Neuron (in vitro differentiated cells): ENCODE data around the gene ZNF117.

ENCODE experiments used
- H2AFZ ChIP-seq: one replicate; pipeline ENCODE4 v1.6.1; 2013; ENCODE audit warnings: low read depth, mild to moderate bottlenecking, inconsistent platforms, low read length, moderate library complexity
- H3K27me3 ChIP-seq: one replicate; pipeline ENCODE4 v1.6.1; 2013; ENCODE audit warnings: low read length; ENCODE audit not compliant: insufficient read depth
- H3K36me3 ChIP-seq: one replicate; pipeline ENCODE4 v1.6.1; 2013; ENCODE audit warnings: low read length; ENCODE audit not compliant: insufficient read depth
- H3K4me1 ChIP-seq: one replicate; pipeline ENCODE4 v1.6.1; 2013; ENCODE audit warnings: low read length; ENCODE audit not compliant: insufficient read depth
- H3K4me3 ChIP-seq: 2 replicates; pipeline ENCODE4 v1.5.1; 2013; ENCODE audit warnings: mild to moderate bottlenecking, low read length, moderate library complexity
- H3K9me3 ChIP-seq: one replicate; pipeline ENCODE4 v1.6.1; 2013; ENCODE audit warnings: low read length

Gene ZNF117

DNA sequence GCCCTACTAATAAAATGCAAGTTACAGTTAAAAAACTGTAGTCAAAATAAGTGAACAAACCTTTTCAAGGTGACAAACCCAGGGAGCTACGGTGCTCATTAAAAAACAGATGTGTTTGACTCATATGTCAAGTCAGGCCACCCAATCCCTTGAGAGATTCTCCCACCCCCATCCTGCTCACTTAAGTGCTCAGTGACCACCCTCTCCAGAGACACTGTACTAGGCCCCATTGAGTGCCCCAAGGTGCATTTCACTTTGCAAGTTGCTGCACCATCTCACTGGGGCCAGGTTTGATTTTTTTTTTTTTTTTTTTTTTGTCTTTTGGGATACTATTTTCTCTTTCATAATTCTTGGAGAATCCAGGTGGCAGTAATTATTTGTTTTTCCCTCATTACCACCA is 13.7 kb upstream of the ZNF117 start:
- no peaks in the 10 kb centered on the region for H3K27me3 ChIP-seq
- H3K4me1 ChIP-seq: peaks cover 10% of the 10 kb centered on the region
- H3K4me3 ChIP-seq: no peak overlapping the region
- peaks cover 28% of the 10 kb centered on the region for H3K9me3 ChIP-seq
- peaks cover 30% of the 10 kb centered on the region for H3K36me3 ChIP-seq
- H2AFZ ChIP-seq: no peak overlapping the region

DNA sequence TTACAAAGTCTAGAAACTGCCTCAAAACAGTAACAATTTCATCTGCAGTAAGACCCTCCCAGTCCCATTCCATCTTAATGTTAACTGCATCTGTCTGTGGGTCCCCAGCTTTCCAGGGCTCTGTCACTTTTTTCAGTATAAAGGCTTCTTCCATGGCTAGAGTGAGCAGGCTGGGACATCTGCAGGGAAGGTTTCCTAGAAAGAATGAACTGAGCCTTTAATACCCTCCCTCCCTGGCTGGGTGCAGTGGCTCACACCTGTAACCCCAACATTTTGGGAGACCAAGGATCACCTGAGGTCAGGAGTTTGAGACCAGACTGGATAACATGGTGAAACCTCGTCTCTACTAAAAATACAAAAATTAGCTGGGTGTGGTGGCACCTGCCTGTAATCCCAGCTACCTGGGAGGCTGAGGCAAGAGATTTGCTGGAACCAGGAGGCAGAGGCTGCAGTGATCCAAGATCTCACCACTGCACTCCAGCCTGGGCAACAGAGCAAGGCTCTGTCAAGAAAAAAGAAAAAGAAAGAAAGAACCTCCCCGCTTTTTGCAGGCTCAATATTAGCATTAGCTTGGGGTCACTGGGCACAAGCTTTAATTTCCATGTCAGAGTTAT is 12.2 kb upstream of the ZNF117 start:
- Histone ChIP-seq H3K4me1 (peaks cover 10% of the 10 kb centered on the region), H2AFZ (no peak overlapping the region), H3K27me3 (no peaks in the 10 kb centered on the region), H3K9me3 (peaks cover 42% of the 10 kb centered on the region), H3K36me3 (peaks cover 44% of the 10 kb centered on the region), H3K4me3 (no peak overlapping the region)

DNA sequence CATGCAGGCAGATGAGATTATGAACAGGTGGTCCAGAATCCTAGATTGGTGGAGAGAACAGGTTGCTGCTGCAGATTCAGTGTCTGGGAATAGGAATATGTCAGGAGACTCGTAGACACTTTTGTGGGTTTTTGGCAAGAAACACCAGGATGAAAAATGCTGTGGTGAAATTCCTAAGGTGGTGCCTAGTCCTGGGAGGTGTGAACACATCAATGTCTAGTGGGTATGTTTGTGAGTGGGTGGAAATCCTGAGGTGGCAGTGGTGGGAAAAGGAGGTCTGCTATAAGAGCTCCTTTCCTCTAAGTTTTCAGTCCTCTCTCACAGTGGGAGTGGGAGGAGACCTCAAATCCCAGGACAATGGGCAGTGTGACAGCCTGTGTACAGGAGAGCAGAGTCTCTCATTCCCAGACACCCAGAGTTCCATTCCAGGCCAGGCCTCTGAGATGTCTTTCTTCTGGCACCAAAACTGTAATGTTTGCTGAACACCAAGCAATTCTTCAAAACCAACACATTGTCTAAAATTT is 10.5 kb upstream of the ZNF117 start:
- Histone ChIP-seq H3K4me1 (peaks cover 10% of the 10 kb centered on the region), H2AFZ (no peak overlapping the region), H3K27me3 (no peaks in the 10 kb centered on the region), H3K9me3 (peaks cover 59% of the 10 kb centered on the region), H3K36me3 (peaks cover 49% of the 10 kb centered on the region), H3K4me3 (no peak overlapping the region)

DNA sequence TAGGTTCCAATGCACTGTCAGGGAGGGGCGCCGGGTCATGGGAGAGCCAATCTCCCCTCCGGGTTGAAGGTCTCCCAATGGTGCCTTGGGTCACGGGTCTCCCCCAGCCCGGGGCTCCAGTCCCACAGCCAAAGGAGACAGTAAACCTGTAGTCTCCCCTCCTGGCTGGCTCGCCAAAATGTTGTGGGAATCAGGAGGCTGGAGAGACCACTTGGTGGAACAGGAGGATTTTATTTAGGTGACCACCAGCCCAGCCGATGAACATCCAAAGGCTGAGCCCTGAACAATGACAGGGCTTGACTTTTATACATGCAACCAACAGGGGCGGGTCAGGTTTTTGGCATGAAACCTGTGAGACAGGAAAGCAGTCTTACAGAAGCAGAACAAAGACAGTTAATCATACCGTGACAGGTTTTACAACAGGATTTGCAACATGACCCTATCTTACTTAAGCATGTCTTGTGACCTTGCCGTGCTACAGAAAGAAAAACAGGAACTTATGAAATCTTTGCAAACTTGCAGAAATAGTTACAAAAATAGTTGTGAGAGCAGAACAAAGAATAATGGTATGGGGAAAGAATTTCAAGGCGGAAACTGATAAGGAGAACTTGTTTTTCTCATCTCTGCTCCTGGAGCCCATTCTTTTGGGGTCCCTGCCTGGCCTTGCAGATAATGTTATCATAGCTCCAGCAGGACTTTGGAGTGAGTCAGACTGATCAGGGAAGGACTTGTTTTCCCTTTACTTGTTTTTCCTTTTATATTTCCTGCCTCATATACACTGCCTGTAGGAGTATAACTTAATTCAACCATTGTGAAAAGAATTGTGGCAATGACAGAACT is 8.5 kb upstream of the ZNF117 start:
- Histone ChIP-seq H3K36me3 (peaks cover 55% of the 10 kb centered on the region), H3K27me3 (no peaks in the 10 kb centered on the region), H3K4me1 (no peaks in the 10 kb centered on the region), H3K4me3 (no peak overlapping the region), H2AFZ (no peak overlapping the region), H3K9me3 (peaks cover 74% of the 10 kb centered on the region)

DNA sequence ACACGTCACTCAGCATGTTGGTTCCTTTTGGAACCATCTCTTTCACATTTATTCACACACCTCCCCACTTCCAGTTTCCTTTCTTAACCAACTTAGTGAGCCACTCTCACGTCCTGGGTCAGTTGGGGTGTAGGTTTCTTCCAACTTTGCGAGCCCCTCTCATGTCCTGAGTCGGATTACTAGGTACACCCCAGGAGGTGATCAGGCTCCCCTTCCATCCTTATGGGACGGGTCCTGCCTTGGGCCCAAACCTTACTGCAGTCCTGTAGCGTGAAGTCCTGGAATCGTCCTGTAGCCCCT is 8.0 kb upstream of the ZNF117 start:
- peaks cover 72% of the 10 kb centered on the region for H3K9me3 ChIP-seq
- H3K4me3 ChIP-seq: no peak overlapping the region
- H2AFZ ChIP-seq: no peak overlapping the region
- H3K36me3 ChIP-seq: peaks cover 53% of the 10 kb centered on the region
- no peaks in the 10 kb centered on the region for H3K4me1 ChIP-seq
- H3K27me3 ChIP-seq: no peaks in the 10 kb centered on the region

DNA sequence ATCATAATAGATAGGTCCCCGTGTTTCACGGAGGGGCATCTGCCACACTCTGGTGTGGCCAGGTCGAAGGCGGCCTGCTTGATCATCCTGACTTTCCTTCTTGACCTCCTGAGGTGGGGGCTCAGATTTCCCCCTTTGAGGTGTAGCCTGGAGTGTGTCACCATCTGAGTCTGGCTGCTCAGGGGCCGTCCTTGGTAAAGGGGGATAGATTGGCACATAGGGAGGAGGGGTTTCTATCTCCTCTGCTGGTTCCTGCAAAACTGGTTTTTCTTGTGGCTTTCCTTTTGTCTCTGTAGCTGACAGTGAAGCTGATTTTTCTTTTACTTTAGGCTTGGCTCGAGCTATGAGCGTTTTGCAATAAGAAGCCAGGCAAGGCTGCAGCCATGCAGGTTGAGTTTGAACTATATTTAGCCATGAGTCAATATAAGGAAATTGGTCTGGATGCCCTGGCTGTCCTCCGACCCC is 7.1 kb upstream of the ZNF117 start:
- peaks cover 72% of the 10 kb centered on the region for H3K9me3 ChIP-seq
- H3K4me3 ChIP-seq: no peak overlapping the region
- peaks cover 56% of the 10 kb centered on the region for H3K36me3 ChIP-seq
- H3K4me1 ChIP-seq: no peaks in the 10 kb centered on the region
- no peak overlapping the region for H2AFZ ChIP-seq
- H3K27me3 ChIP-seq: no peaks in the 10 kb centered on the region

DNA sequence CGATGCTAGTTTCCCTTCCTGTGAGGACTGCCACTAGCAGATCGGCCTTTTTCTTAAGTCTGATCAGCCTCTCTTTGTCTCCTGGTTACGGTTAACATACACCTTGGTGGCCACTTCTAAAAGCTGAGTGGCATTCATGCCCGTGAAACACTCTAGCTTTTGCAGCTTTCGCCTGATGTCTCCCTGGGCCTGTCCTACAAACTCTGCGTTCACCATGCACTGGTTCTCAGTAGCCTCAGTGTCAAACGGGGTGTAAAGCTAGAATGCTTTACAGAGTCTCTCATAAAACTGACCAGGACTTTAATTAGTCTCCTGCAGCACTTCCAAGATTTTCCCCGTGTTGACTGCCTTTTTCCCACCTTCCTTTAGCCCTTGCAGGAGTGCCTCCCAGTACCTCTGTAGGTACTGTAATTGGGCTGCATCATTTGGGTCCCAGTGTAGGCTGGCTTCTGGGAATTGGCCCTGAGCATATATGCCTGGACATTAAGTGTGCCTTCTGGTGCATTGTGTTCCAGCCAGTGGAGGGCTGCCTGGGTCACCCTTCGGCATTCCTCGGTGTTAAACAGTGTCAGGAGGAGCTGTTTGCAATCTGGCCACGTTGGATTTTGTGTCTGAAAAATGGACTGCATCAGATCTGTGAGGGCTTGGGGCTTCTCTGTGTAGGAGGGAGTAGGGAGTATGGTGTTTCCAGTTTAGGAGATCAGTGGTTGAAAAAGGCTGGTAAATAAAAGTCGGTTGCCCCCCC is 6.5 kb upstream of the ZNF117 start:
- Histone ChIP-seq H3K36me3 (peaks cover 58% of the 10 kb centered on the region), H3K9me3 (peaks cover 77% of the 10 kb centered on the region), H3K4me3 (no peak overlapping the region), H2AFZ (no peak overlapping the region), H3K27me3 (no peaks in the 10 kb centered on the region), H3K4me1 (no peaks in the 10 kb centered on the region)

DNA sequence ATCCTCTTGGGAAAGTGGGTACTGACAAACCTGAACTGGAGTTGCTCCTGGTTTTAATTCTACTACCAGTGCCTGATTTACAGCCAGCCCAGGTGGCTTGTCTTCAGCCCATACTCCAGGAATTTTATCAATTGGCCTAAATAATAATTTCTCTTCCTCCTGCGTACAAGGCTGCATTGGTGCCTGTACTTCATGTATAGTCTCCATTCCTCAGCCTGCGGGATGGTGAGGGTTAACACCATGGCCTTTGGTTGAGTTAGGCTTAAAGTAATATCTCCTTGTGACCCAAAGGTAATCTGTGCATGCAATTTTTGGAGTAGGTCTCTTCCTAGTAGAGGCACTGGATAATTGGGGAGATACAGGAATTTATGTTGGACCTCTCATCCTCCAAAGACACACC is 5.5 kb upstream of the ZNF117 start:
- peaks cover 76% of the 10 kb centered on the region for H3K9me3 ChIP-seq
- peaks cover 61% of the 10 kb centered on the region for H3K36me3 ChIP-seq

DNA sequence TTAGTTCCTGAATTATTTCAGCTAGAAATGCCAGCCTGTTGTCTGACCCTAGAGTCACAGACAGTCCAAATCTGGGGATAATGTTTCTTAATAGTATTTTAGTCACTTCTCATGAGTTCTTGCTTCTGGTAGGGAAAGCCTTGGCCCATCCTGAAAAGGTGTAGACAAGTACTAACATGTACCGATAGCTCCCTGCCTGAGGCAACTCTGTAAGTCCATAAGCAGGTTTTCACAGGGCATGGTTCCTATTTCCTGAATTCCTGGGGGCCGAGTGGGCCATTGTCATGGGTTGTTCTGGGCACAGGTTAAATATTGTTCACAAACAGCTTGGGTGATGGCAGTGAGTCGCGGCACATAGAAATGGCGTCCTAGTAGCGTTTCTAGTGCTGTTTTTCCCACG is 3.1 kb upstream of the ZNF117 start:
- H3K9me3 ChIP-seq: peaks cover 80% of the 10 kb centered on the region
- H2AFZ ChIP-seq: no peak overlapping the region
- peaks cover 69% of the 10 kb centered on the region for H3K36me3 ChIP-seq

More for the DNA sequence above, 5.5 kb upstream of the ZNF117 start:
- no peaks in the 10 kb centered on the region for H3K4me1 ChIP-seq
- no peak overlapping the region for H3K4me3 ChIP-seq
- no peaks in the 10 kb centered on the region for H3K27me3 ChIP-seq
- H2AFZ ChIP-seq: no peak overlapping the region

DNA sequence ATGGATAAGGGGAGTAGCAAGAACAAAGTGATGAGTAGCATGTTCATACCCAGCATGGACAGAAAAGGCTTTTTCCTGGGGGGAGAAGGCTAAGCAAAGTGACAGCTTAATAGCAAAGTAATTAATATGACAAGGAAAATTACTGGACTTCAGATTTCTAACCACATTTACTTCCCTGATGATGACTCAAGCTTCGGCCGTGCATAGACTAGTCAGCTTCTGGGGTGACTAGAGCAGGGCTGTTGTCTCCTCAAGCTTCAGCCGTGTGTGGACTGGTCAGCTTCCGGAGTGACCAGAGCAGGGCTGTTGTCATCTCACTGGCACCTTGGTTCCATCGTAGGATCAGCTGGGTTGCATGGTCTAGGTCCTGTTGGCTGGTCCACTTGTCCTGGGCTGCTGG is 2.1 kb upstream of the ZNF117 start:
- no peak overlapping the region for H3K4me3 ChIP-seq
- no peak overlapping the region for H2AFZ ChIP-seq
- no peaks in the 10 kb centered on the region for H3K27me3 ChIP-seq
- H3K36me3 ChIP-seq: peaks cover 63% of the 10 kb centered on the region
- no peaks in the 10 kb centered on the region for H3K4me1 ChIP-seq
- peaks cover 75% of the 10 kb centered on the region for H3K9me3 ChIP-seq

More for the DNA sequence above, 3.1 kb upstream of the ZNF117 start:
- Histone ChIP-seq H3K4me3 (no peak overlapping the region), H3K27me3 (no peaks in the 10 kb centered on the region), H3K4me1 (no peaks in the 10 kb centered on the region)

DNA sequence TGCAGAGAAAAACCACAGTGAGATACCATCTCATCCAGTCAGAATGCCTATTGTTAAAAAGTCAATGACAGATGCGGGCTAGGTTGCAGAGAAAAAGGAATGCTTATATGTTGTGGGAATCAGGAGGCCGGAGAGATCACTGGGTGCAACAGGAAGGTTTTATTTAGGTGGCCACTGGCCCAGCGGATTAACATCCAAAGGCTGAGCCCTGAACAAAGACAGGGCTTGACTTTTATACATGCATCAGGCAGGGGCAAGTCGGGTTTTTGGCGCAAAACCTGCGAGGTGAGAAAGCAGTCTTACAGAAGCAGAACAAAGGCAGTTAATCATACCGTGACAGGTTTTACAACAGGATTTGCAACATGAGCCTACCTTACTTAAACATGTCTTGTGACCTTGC is 620 bp downstream of the ZNF117 start:
- Histone ChIP-seq H3K4me1 (no peaks in the 10 kb centered on the region), H3K27me3 (no peaks in the 10 kb centered on the region), H3K36me3 (peaks cover 67% of the 10 kb centered on the region), H2AFZ (no peak overlapping the region), H3K9me3 (peaks cover 65% of the 10 kb centered on the region), H3K4me3 (no peak overlapping the region)

DNA sequence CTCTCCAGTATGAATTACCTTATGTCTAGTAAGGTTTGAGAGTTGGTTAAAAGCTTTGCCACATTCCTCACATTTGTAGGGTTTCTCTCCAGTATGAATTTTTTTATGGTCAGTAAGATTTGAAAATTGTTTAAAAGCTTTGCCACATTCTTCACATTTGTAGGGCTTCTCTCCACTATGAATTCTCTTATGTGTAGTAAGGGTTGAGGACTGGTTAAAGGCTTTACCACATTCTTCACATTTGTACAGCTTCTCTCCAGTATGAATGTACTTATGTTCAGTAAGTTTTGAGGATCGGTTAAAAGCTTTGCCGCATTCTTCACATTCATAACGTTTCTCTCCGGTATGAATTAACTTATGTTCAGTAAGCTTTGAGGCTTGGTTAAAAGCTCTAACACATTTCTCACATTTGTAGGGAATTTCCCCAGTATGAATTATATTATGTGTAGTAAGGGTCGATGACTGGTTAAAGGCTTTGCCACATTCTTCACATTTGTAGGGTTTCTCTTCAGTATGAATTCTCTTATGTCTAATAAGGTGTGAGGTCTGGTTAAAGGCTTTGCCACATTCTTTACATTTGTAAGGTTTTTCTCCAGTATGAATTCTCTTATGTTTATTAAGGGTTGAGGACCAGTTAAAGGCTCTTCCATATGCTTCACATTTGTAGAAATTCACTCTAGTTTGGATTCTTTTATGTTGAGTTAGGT is 12.2 kb downstream of the ZNF117 start:
- Histone ChIP-seq H3K4me3 (no peak overlapping the region), H2AFZ (no peak overlapping the region), H3K27me3 (no peaks in the 10 kb centered on the region), H3K36me3 (peaks cover 59% of the 10 kb centered on the region), H3K4me1 (no peaks in the 10 kb centered on the region), H3K9me3 (peaks cover 64% of the 10 kb centered on the region)
